Measurements from ENCODE around the gene WRAP73. TPM values are rescaled to one million over a fixed set of nuclear protein-coding genes. Genes with fewer than 3 reads are reported as not detected.

WRAP73 gene
- total RNA-seq, 1 donor from 2014 or later, result 13.9 TPM

- ATAC-seq, result no peak
Measured at GRCh38 chr1:3681898-3682806, 32.2 kb upstream of the WRAP73 start.

- ATAC-seq, result peak; percentile 49
Measured at GRCh38 chr1:3681231-3681897, 31.5 kb upstream of the WRAP73 start.

DNA sequence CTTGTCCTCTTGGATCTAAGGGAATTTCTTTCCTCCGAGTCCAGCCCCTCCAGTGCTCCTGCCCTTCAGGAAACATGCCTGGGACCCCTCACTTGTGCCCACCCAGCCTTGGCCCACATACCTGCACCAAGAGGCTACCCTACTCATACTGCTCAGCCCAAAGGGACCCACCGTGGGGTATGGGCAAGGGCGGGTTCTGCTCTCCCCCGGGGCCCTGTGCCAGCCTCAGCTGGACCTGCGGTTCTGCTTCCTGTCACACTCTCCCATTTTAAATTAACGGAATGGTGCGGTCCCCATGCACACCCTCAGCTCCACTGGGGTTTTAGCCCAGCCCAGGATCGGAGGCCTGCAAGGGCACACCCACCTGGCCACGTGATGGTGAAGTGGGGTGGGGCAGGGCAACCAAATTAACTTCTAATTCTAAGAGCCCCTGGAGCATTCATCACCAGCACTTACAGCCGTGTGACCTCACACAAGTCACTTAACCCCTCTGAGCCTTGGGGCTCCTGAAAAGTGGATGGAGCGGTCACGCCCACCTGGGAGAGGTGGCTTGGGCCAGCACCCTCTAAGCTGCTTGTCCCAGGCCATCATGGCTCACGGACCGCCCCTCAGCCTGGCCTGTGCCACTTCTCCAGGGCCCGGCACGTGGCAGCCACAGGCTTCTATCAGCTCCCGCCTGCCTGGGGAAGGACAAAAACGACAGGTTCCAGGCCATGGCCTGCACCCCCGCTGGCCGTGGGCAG lies 30.8 kb upstream of the WRAP73 start:
- ATAC-seq, result peak; percentile 5

DNA sequence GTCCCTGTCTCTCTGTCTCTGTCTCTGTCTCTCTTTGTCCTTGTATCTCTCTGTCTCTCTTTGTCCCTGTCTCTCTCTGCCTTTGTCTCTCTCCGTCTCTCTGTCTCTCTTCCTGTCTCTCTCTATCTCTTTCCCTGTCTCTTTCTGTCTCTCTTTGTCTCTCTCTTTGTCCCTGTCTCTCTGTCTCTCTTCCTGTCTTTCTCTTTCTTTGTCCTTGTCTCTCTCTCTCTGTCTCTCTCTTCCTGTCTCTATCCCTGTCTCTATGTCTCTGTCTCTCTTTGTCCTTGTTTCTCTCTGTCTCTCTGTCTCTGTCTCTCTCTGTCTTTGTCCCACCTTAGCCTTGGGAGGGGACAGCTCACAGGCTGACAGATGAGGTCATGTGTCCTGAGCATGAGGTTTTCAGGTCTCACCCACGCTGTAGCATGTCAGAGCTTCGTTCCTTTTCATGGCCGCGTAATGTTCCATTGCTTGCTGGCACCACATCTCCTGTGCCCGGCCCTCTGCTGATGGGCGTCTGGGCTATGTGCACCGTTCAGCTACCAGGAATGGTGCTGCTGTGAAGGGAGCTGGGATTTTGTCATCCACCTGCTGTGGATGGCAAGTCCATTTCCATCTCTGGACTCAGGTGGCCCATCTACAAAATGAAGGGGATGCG lies 30.0 kb upstream of the WRAP73 start:
- ATAC-seq, result no peak

- ATAC-seq, result no peak
Measured at GRCh38 chr1:3679098-3679555, 29.2 kb upstream of the WRAP73 start.

GRCh38 chr1:3678361-3679097 lies 28.6 kb upstream of the WRAP73 start:
- no peak for ATAC-seq

- ATAC-seq, result no peak
Measured at GRCh38 chr1:3677484-3677883, 27.6 kb upstream of the WRAP73 start.

- no peak for ATAC-seq
Measured at GRCh38 chr1:3676581-3677470, 26.9 kb upstream of the WRAP73 start.

DNA sequence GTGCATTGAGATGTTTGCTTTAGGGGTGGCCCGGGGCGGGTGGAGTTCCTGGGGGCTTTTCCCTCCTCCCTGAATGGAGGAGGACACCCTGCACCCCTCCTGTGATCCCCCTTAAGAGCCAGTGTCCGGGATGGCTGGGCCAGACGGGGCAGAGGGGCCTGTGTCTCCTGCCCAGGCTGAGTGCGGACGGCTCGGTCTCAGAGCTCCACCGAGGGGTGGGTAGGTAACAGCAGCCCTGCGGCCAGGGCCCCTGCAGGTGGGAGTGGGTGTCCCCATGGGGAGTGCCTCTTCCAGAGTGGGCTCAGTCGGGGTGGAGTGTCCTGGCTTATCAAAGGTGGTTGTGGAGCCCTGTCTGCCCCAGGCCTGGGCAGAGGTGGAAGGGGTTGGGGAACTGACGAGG lies 25.5 kb upstream of the WRAP73 start:
- ATAC-seq, result no peak

DNA sequence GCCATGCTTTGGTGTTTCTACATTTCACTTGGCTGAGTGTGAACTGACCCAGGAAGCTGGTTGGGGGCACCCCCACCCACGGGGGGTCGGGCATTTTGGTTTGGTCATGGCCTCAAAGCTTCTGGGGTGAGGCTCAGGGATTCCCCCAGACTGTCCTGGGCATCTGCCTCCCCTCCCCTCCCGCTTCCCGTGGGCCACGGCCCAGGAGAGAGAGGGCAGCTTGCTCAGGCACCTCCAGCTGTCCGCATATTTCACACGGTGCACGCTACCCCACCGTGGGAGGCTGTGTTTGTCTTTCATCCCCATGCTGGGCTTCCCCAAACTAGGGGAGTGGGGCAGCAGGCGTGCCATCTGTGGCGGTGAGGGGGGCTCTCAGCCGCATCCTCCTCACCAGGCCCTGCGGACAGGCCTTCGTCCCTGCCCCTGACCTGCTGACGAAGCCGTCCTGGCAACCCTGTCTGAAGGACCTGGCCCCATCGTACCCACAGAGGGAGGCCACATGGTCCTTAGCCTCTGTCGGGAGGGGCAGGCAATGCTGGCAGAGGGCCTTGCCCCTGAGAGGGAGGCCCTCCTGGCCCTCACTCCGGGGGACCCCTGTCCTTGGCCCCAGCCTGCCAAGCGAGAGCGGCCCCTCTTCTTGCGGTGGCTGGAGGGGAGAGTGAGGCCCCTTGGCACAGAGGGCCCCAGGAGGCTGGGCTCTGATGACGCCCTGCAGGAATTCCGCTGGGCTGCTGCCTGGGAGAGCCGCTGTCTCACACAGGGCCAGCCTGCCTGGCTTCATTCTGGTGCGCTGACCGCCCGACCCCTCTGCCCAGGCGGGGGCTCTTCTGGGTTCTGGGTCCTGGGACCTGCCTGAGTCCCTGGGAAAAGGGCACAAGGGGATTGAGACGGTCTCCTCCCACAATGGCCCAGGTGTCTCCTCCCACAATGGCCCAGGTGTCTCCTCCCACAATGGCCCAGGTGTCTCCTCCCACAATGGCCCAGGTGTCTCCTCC lies 24.5 kb upstream of the WRAP73 start:
- ATAC-seq, result peak; percentile 5

DNA sequence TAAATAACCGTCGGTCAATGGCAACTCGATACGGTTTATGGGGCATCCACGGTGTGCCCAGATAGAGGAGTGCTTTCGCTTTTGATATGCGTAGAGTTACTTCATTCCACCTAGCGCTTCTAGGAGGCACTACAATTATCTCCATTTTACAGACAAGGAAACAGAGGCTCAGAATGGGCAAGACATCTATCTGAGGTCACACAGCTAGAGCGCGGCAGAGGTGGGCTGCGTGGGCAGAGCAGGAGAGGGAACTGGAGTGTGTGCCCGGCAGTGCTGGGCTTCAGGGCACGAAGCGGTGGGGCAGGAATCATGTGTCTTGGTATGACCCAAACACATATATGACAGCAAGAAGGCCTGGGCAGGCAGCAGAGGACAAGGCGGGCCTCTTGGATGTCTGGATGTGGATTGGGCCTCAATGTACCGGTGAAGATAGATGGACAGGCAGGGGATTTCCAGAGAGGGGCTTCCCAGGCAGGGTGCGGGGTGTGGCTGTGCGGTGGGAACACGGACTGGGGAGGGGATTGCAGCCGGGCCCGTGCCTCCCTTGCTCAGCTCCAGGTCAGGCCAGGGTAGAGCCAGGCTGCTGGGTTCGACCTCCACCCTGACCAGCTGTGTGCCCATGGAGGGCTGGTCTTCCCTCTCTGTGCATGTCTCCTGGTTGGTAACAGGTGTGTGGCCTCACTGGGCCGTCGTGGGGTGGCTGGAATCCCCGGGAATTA lies 23.6 kb upstream of the WRAP73 start:
- ATAC-seq, result no peak

DNA sequence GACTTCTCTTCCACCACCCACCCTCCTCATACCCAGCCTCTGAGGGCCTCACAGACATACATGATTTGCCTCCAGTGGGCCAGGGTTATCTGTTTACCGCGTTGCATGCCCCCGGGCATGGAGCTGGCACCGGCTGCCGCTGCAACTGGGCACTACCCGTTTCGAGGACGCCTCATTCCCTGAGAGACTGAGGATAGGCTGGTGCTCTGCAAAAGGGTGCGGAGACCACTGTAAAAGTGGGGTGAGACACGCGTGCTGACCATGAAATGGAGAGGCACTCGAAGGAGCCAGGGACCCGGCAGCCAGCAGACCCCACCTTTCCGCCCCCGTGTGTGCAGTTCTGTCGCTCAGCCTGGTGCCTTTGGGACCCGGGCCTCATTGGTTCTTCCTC lies 23.1 kb upstream of the WRAP73 start:
- ATAC-seq, result no peak

- ATAC-seq, result no peak
Measured at GRCh38 chr1:3672231-3672970, 22.5 kb upstream of the WRAP73 start.

DNA sequence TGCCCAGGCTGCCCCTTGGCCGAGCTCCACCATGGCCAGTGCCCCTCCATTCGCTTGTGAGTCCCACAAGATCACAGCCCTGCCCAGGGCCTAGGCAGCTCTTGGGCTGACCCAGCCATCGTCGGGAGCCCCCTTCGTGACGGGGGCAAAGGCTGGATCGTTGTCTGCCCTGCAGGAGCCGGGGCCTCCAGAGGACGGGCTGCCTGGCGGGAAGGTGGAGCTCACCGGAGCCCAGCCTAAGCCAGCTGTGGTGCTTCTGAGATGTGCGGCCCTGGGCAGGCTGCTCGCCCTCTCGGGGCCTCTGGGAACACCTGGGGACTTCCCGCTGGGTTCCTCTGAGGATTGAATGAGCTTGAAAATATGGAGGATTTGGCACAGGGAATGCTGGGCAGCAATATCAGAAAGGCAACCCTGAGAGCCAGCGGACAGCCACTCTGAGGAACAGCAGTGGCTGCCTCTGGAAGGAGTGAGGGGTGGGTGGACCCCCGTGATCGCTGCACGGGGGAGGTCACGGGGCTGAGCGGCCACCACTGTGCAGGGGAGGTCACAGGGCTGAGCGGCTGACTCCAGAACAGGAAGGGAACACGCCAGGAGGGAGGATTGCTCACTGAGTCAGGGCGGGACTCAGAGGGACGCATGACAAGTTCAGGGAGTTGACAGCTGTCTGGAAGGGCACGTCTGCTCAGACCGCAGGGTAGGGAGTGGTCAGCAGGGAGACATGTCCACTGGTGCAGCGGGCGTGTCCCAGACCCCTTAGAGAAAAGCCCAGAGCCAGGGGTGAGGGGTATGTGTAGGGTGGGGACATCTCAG lies 21.7 kb upstream of the WRAP73 start:
- ATAC-seq, result peak; percentile 49

DNA sequence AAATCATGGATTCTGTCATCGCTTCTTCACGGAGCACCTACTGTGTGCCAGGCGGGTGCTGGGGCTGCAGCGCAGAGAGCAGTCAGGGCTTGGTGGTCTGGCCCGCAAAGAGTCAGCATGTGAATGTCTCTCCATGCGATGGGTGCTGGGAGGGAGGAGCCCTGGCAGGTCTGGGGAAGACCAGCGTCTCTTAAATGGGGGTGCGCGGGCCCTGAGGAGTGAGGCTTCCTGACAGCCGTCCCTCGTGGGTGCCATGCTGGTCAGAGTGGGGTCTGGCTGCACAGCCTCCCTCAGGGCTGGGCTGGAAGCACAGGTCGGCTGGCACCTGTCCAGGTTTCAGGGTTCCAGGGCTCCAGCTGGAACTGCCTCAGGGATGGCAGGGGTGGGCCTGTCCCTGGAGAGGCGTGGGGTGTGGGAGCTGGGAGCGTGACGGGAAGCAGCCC lies 20.9 kb upstream of the WRAP73 start:
- no peak for ATAC-seq

DNA sequence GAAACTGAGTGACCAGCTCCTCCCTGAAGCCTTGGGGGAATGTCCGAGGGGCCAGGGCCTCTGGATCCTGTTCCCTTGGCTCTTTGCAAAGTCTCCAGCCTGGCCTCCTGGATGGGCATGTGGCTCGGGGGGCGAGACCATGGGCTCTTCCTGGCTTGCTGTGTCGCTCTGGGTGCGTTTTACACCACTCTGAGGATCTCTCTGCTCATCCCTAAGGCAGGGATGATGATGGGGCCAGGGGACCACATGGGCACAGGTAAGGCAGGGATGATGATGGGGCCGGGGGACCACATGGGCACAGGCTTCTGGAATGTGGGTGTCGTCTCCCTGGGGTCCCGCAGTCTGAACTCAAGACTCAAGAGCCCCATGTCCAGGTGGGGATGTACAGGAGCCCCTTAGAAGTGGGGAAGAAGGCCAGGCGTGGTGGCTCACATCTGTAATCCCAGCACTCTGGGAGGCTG lies 20.1 kb upstream of the WRAP73 start:
- no peak for ATAC-seq

DNA sequence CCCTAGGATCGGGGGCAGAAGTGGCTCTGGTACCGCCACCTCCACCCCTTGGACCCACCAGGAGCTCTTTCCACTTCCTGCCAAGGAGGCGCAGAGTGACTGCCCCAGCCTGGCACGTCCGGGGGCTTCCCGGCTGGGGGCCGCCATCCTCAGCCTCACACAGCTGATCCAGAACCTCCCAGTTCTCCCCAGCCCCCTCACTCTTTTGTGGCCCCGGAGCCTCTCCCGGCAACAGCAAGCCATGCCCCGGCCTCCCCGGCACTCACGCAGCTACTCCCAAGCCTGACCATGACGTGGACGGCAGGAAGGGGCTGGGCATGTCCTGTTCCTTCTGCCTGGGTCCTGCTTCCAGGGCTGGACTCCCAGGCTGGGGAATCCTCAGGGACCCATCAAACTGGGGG lies 19.5 kb upstream of the WRAP73 start:
- no peak for ATAC-seq

Measured in esophagus mucosa (tissue), 1 donor.